GM21367 (cell line): ENCODE data around the gene PIEZO1.
"Not testable (repeated sequence)": the region's sequence is repeated elsewhere in the genome, so short reads cannot be mapped to it uniquely, and the experiment has no call there.

ENCODE experiments used
- ATAC-seq: cut with Tn5 transposase; IDR thresholded peaks from one replicate; pipeline ENCODE4 v1.9.1; 2021; ENCODE audit not compliant: unreplicated experiment

PIEZO1 gene

DNA sequence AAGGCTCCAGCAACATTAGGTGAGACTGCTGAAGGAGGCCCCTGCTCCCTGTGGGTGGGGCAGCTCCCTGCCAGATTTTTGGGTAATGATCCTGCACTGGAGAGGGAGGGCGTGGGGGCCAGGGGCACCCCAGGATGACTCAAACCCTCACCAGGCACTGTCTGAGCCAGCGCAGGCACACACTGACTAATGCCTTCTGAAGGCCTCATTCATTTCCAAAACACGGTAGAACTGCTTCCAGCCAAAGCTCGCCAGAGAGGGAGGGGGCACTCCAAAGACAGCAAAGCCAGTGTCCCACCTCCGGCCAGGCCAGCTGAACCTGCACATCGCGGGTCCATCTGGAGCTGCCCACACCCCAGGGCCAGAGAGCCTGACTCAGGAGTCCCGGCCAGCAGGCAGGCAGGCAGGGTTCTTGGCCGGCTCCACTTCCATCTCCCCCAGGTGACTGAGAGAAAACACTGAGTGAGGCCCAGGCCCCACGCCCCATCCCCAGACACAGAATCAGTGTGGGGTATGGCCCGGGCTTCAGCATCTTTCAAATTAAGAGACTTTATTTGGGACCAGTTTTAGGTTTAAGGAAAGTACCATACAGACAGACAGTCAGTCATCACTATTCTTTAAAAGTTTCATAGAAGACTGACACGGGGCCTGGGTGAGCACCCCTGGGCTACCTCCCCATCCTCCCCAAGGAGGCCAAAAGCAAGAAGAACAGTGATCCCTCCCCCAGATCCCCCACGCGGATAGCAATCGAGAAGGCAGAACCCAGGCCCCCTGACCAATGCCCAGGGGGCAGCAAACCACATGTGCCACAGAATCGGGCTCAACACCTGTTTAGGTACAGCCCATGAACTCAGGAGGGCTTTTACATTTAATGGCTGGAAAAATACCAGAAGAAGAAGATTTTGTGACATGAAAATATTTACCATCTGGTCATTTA, 2.3 kb downstream of the PIEZO1 start:
- no peak for ATAC-seq

DNA sequence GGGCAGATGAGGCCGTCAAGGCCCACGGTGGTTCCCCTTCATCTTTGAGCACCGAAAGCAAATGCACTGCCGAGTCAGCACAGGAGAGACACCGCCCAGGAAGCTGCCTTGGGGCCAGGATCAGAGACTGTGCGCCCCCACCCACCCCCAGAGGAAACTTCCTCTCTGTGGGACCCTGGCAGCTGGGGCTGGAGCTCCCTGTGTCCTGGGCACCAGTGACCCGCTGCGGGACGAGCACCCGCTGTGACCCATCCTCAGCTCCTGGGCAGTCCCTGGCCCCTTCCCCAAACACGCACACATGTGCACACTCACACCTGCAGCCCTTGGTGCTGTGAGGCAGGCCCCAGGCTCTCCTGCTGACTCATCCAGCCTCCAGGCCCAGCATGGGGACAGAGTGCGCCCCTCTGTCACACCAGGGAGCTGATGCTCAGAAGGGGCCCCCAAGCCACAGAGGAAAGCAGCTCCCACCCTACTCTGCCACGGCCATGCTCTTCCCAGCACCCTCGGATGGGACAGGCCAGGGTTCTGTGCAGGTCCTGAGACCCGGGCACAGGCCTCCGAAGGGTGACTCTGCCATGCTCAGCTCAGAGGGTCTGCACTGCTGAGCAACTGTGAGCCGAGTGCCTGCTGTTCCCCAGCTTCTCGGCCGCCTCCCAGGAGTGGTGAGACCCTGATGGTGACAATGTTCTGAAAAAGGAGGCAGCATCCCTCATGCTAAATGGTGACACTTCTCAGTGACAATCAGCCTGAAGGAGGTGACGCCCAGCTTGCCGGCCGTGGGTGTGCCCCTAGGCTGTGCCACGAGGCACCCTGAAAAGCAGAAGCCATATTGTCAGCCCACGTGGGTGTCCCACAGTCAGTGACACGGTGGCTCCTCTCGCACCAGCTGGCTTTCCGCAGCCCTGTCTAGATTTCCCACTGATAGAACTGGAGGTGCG, 3.6 kb downstream of the PIEZO1 start:
- ATAC-seq = no peak

DNA sequence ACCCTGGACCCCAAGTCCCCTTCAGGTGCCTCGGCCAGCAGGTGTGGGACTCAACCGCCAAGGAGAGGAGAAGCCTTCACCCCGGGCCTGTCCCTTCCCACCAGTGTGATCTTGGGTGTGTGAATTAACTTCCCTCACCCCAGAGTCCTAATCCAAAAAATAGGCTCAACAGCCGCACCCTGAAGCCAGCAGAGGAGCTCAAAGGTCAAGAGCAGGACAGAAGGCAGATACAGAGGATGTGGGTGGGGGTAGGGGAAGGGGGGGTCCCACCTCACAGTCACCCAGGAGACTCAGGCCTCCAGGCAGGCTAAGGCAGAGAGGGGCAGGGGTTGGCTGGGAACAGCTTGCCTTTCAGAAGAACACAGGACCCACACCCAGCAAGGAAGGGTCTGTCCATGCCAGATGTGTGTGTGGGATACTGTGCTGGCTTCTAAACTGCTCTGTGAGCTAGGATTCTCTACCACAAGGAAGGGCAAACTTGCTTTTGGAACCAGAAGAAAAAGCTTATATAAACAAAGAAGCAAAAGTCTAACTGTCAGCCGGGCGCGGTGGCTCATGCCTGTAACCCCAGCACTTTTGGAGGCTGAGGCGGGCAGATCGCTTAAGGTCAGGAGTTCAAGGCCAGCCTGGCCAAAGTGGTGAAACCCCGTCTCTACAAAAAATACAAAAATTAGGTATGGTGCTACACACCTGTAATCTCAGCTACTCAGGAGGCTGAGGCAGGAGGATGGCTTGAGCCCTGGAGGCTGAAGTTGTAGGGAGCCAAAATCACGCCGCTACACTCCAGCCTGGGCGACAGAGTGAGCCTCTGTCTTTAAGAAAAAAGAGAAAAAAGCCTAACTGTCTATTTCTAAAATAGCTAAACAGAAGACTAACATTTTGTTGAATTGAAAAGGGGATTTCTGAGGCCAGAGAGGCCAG, 4.6 kb downstream of the PIEZO1 start:
- no peak for ATAC-seq

DNA sequence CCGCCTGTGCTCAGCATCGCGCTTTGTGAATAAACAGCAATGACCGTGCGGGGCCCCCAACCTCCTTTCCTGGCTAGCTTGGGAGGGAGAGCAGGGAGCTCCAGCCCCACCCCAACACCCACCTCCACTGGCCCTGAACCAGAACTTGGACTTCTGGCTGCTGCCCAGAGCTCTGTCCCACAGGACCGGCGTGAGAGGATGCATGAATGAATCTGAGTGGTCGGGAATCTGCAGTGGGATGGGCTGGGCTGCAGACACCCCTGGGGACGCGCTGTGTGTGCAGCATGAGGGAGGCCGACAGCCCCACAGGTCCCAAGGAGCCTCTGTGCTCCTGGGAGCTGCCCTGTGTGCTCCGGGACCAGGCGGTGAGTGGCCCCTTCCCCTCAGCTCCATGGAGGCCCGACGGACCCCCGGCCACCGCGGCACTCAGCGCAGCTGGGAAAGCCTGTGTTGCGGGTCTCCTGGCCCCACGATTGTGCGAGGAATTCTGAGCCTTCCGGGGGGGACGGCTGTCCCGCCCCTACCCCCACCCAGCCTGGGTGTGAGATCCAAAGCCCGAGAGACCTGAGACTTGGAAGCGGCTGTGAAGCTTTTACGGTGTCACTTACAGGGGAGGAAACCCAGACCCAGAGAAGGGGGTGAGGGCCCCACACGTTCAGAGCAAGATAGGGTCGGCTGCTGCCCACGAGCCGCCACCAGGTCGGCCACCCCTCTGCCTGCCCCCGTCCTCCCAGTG, 5.4 kb downstream of the PIEZO1 start:
- no peak for ATAC-seq

DNA sequence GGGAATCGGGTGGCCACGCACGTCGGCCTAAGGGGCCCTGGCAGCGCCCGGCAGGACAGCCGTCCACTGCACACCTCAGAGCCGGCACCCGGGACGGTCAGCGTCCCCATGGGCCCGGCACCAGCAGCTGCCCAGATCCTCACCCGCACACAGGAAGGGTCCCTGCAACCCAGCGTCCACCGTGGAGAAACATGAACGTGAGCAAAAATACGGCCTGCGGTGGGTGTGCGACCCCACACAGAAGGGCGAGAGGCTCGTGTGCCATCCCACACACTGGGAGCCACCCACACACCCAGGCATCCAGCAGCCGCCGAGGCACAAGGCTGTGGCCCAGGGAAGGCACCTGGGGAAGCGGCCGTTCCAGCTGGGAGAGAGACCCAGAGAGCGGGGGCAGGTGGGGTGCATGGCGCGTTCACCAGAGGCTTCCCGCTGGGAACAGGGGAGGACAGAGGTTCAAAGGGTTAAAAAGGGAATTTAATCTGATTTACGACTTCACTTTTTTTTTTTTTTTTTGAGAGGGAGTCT, 6.4 kb downstream of the PIEZO1 start:
- no peak for ATAC-seq

DNA sequence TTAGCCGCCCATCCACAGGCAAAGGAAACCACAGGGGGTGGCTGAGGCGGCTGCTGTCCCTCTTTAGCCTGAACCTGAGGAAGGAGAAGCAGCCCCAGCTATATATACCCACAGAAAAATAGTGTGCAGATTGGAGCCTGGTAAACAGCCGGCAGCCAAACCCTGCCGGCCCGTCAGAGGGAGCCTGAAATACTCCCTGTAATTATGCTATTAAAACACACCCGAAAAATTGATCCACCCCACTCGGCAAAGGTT, 6.8 kb downstream of the PIEZO1 start:
- no peak for ATAC-seq

DNA sequence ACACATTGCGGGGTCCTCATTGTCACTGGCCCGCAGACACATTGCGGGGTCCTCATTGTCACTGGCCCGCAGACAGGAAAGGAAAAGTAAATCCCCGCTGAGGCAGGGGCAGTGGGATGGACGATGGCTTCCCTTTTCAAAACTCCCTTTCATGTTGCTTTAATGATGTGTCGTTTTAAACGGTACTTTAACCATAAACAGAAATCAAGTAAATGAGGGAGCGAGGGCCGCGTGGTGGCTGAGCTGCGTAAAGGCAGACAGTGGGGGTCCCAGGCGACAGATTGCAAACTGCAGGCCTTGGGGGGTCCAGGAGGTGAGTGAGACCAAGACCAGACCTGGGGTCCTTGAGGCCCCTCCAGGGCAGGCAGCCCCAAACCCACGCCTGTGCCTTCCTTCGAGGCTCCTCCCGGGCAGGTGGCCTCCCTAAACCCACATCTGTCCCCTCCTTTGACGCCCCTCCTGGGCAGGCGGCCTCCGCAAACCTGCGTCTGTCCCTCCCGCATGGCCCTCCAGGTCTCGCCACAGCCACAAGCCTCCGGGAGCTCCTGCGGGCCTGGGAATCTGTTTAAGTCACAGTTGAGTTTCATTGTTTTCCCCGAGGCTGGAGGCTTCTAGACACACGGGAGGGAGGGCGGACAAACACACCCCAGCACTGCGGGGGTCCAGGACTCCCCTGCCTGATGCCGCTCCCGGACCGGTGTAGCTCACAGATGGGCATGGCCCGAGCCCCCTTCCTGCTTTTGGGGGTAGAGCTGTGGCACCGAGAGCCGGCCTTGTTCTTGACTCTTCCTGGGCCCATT, 7.3 kb downstream of the PIEZO1 start:
- ATAC-seq = no peak

DNA sequence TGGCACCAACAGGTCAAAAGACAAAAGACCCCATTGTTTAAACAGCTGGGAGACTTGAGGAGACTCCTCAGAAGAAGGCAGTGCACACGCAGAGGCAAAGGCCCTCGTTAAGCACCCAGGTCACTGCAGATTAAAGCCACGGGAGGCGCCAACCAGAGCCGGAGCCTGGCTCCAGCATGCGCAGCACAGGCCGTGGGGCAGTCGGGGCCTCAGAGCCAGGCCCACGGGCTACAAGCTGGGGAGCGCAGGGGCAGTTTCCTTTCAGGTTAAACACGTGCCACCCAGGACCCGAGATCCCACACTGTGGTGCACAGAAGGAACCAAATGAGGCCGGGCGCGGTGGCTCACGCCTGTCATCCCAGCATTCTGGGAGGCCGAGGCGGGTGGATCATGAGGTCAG, 9.2 kb downstream of the PIEZO1 start:
- ATAC-seq = no peak

DNA sequence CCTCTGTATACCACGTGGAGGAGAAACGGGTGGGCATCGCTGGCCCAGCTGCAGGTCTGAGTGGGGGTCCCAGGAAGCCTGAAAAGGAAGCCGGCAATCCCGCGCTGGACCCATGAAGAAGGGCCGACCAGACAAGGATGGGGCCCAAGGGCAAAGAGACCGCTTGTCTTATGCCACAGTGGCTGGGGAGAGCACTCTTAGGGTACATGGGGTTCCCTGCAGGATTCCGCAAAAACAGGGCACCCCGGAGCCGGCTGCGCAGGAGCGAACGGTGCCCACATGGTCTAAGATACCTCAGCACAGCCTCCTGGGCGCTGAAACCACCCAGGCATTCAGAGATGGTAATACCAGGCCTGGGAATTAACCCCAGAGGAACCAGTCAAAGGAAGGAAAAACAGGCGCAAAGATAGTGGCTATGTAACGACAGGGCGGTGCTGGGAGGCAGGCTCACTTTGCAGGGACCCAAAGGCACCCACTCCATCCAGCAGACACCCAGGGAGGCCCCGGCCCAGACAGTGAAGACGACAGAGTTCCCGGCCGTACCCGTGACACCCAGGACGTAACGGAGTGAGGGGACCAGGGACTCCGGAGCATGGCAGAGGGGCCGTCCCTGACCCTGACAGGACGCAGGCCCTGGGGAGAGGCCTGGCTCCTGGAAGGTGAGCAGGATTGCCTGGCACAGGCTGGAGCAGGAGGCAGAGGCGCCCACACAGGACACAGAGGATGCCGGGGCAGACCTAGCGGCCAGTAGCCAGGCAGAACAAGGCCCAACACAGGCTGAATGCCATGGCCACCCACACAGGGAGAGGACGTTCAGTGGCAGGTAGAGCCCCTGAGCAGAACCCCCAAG, 10.3 kb downstream of the PIEZO1 start:
- ATAC-seq = no peak

DNA sequence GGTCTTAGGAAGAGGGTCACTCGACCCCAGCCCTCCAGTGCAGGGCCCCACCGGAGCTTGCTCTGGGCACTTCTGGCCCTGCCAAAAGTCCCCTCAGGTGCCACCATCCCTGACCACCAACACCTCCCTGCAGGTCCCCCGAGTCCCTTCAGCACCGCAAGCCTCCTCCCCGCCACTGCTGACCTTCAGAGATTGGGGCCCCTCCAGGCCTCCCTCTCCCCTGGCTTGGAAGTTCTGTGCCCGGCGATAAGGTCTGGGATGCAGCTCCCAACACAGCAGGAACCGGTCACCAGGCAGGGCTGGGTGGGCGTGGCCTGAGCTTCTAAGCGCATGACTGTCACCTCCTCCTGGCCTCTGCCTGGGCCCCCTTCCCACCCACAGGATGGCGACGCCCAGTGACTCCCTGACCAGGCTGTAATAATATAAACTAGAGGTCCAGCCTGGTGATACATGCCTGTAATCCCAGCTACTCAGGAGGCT, 11.2 kb downstream of the PIEZO1 start:
- ATAC-seq = no peak

DNA sequence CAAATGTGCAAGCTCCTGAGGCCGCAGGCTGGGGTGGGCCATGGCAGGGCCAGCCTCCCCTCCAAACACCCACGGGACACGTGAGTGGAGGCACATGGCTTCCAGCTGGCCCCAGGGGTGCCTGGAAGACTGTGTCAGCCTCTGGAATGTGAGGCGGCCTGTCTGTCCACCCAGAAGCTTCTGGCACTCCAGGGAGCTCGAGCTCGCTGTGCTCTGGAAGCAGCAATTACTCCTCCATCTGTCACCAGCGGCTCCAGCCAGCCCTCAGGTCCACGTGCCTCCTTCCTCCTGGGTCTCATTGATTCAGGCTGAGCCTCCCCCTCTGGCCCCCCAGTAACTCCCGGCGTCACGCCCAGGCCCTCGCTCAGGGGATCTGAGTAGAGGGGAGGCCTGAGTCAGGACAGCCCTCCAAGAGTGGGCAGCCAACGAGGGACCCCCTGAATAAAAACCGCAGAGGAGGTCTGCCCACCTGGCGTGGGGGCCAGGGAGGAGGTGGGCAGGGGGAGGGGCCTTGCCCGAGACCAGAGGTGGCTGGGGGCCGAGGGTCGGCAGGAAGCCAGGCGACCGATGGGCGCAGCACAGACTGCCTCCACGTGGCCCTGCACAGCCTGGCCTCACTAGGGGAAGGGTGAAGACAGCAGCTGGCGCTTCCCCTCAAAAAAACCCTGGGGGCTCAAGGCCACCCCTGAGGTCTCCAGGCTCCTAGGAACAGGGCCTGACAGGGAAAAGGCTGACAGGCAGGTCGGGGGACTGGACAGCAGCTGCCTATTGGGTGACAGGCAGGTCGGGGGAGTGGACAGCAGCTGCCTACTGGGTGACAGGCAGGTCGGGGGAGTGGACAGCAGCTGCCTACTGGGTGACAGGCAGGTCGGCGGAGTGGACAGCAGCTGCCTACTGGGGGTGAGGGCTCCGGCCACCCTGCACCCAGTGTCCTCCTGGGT, 11.9 kb downstream of the PIEZO1 start:
- no peak for ATAC-seq

DNA sequence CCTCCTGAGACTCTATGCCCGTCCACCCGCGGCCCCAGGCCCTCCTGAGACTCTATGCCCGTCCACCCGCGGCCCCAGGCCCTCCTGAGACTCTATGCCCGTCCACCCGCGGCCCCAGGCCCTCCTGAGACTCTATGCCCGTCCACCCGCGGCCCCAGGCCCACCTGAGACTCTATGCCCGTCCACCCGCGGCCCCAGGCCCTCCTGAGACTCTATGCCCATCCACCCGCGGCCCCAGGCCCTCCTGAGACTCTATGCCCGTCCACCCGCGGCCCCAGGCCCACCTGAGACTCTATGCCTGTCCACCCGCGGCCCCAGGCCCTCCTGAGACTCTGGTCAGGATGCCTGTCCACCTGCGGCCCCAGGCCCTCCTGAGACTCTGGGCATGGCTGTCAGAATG, 13.2 kb downstream of the PIEZO1 start:
- not testable (repeated sequence) for ATAC-seq

DNA sequence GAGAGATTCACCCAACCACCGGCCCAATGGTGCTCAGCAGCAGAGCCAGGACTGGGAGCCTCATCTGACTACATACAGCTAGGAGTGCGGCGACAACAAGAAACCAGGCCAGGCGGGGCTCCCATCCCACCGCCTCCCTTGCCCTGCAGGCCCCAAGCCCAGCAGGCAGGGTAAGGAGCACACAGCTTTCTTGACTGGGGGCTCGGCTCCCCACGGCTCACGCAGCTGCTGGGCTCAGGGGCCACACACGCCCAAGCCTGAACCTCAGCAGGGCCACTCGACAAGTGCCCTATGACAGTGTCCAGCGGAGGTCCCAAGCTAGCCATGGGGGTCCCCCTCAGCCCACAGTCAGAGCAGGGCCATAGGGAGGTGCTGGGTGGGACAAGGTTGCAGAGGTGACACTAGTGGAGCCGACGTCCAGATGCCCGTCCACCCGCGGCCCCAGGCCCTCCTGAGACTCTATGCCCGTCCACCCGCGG, 13.7 kb downstream of the PIEZO1 start:
- ATAC-seq = no peak

DNA sequence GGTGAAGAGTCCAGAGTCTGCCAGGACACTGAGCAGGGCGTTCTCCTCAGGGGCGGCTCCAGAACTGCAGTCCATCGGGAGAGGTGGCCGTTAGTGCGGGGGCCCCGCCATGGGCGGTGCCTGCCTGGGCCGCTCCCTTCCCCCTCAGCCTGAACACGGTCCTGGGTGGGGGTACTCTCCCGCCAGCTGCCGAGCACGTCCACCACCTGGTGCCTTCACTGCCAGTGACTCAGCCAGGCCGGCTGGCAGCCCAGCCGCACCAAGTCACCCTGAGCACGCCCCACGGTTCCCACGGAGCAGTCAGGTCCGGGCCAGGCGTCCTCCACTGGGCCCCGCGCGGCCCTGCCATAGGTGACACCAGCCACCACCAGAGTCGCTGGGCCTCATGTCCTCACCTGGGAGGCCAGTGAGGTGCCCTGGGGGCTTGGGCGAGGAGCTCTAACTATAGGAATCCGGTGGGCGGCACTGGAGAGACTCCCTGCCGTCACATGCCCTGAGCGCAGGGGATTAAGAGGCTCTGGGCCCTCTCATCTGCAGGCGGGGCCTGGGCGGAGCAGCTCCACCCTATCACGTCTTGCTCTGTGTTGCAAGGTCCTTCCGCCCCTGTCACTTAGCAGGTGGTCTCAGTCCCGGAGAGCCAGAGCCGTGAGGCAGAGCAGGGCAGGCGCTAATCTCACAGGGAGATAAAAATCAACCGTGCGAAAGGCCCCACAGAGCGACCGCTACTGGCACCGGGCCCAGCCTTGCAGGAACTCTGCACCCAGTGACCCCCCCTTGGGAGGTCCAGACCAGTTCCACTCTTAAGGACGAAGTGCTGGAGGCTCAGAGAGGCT, 14.3 kb downstream of the PIEZO1 start:
- ATAC-seq = no peak

DNA sequence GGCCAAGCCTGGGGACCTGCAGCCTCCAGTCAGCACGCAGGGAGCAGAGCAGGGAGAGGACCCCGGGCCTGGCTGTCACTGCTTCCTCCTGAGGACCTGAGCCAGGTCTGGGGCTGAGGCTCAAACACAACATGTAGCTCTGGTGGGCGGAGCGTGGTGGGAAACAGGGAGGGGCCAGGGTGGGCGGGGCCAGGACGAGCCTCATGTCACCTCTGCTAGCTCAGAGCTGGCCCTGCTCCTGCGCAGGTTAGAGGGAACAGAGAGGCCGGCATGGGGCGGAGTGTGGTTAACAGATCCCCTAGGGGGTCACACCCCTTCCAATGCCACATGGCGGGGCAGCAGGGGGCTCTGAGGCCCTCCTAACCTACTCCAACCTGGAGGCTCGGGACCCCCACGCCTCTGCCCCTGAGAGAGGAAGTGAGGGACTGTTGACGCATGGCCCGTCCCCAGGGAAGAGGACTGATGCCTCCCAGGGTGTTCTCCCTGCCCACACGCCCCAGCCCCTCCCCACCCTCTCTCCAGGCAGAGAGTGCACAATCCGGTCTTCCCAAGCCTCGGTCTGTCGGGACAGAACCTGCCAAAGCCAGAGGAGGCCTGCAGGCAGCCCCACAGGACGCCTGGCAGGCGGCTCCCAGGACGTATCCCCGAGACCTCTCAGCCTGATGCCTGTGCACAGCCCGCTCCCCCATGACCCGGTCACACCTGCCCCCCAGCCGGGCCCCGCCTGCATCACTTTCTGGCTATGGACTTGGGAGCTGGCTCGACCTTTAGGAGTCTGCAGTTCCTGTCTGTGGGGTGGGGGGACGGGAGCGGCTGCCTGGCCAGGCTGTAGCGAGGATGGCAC, 15.2 kb downstream of the PIEZO1 start:
- ATAC-seq = no peak
